ENCODE results near the gene PANK4. TPM values are rescaled to one million over a fixed set of nuclear protein-coding genes. Genes with fewer than 3 reads are reported as not detected.

PANK4 gene
- total RNA-seq, 1 donor from 2014 or later, result 80.1 TPM

GRCh38 chr1:2546515-2547209, 20.3 kb upstream of the PANK4 start:
- intact Hi-C loops (cut with micrococcal nuclease), result loop anchor here (1.0 to 5.0 kb wide), 8 partner anchors 20 to 1356 kb away; partner anchors contain the start of genes C1orf174, CEP104, DFFB and MORN1

- intact Hi-C loops (cut with micrococcal nuclease), result loop anchor here (2.0 to 5.0 kb wide), 5 partner anchors 244 to 1356 kb away; partner anchors contain the start of genes C1orf174, CEP104 and DFFB
These were observed 19.5 kb upstream of the PANK4 start for GRCh38 chr1:2545754-2546514.

- intact Hi-C loops (cut with micrococcal nuclease), result loop anchor here (5.0 kb wide), 3 partner anchors 243 to 1357 kb away; partner anchors contain the start of genes C1orf174, CEP104 and DFFB
These were observed 18.7 kb upstream of the PANK4 start for GRCh38 chr1:2544875-2545640.

GRCh38 chr1:2544093-2544874, 17.9 kb upstream of the PANK4 start:
- intact Hi-C loops (cut with micrococcal nuclease), result no loop called here

GRCh38 chr1:2543543-2544092, 17.2 kb upstream of the PANK4 start:
- intact Hi-C loops (cut with micrococcal nuclease), result no loop called here

GRCh38 chr1:2542246-2542915, 16.0 kb upstream of the PANK4 start:
- intact Hi-C loops (cut with micrococcal nuclease), result no loop called here

- intact Hi-C loops (cut with micrococcal nuclease), result no loop called here
These were observed 15.3 kb upstream of the PANK4 start for GRCh38 chr1:2541619-2542245.

GRCh38 chr1:2540816-2541492, 14.6 kb upstream of the PANK4 start:
- intact Hi-C loops (cut with micrococcal nuclease), result no loop called here

GRCh38 chr1:2539312-2539907, 13.0 kb upstream of the PANK4 start:
- intact Hi-C loops (cut with micrococcal nuclease), result no loop called here

- intact Hi-C loops (cut with micrococcal nuclease), result no loop called here
These were observed 12.5 kb upstream of the PANK4 start for GRCh38 chr1:2538872-2539271.

GRCh38 chr1:2538376-2538775, 12.0 kb upstream of the PANK4 start:
- intact Hi-C loops (cut with micrococcal nuclease), result no loop called here

- intact Hi-C loops (cut with micrococcal nuclease), result no loop called here
These were observed 11.4 kb upstream of the PANK4 start for GRCh38 chr1:2537784-2538115.

GRCh38 chr1:2535981-2536380, 9.6 kb upstream of the PANK4 start:
- intact Hi-C loops (cut with micrococcal nuclease), result no loop called here

GRCh38 chr1:2535455-2535854, 9.1 kb upstream of the PANK4 start:
- intact Hi-C loops (cut with micrococcal nuclease), result no loop called here

GRCh38 chr1:2534687-2535441, 8.5 kb upstream of the PANK4 start:
- intact Hi-C loops (cut with micrococcal nuclease), result no loop called here

- intact Hi-C loops (cut with micrococcal nuclease), result no loop called here
These were observed 7.9 kb upstream of the PANK4 start for GRCh38 chr1:2534315-2534686.

- intact Hi-C loops (cut with micrococcal nuclease), result no loop called here
These were observed 7.0 kb upstream of the PANK4 start for GRCh38 chr1:2533365-2533764.

GRCh38 chr1:2532485-2533160, 6.2 kb upstream of the PANK4 start:
- intact Hi-C loops (cut with micrococcal nuclease), result no loop called here

Measured in T-helper 1 cell treated with Interleukin-12 subunit alpha and Interleukin-12 subunit beta and Interleukin-4 antibody, amounts not matched to agents 30 ng/mL and 1 ng/mL, for 36 hours (primary cell).